ENCODE measurements around the gene PPM1L.

- TF ChIP-seq, protein P1, sequence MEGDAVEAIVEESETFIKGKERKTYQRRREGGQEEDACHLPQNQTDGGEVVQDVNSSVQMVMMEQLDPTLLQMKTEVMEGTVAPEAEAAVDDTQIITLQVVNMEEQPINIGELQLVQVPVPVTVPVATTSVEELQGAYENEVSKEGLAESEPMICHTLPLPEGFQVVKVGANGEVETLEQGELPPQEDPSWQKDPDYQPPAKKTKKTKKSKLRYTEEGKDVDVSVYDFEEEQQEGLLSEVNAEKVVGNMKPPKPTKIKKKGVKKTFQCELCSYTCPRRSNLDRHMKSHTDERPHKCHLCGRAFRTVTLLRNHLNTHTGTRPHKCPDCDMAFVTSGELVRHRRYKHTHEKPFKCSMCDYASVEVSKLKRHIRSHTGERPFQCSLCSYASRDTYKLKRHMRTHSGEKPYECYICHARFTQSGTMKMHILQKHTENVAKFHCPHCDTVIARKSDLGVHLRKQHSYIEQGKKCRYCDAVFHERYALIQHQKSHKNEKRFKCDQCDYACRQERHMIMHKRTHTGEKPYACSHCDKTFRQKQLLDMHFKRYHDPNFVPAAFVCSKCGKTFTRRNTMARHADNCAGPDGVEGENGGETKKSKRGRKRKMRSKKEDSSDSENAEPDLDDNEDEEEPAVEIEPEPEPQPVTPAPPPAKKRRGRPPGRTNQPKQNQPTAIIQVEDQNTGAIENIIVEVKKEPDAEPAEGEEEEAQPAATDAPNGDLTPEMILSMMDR (IDR thresholded peaks at IDR 0.05; ENCODE audit: low read length): no peak
- TF ChIP-seq EZH2phosphoT487 (IDR thresholded peaks at IDR 0.05; ENCODE audit: low read length): no peak
- TF ChIP-seq EZH2 (optimal IDR thresholded peaks at IDR 0.05; ENCODE audit: low read depth, low read length): no peak
Measured at GRCh38 chr3:160768918-160769317, 12.9 kb downstream of the PPM1L start.
